Measurements from ENCODE around the gene GPR183.

DNA sequence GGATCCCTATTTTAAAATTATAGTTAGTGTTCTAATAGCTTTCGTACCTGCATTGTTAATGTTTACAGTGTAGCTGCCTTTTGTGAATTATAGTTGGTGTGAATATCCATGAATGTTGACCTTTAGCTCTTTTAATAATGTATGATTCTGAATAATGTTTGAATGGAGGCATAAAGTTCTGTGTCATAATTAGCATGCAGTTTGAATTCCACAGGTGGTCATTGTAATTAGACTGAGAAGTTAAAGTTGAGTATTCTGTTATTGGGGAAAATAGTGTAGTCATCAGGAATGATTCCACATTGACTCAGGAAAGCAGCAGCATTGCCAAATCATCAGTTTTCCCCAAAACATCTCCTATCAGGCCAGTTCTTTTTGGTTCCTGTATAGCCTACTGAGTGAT lies 61.1 kb downstream of the GPR183 start:
- TF ChIP-seq, protein P1, sequence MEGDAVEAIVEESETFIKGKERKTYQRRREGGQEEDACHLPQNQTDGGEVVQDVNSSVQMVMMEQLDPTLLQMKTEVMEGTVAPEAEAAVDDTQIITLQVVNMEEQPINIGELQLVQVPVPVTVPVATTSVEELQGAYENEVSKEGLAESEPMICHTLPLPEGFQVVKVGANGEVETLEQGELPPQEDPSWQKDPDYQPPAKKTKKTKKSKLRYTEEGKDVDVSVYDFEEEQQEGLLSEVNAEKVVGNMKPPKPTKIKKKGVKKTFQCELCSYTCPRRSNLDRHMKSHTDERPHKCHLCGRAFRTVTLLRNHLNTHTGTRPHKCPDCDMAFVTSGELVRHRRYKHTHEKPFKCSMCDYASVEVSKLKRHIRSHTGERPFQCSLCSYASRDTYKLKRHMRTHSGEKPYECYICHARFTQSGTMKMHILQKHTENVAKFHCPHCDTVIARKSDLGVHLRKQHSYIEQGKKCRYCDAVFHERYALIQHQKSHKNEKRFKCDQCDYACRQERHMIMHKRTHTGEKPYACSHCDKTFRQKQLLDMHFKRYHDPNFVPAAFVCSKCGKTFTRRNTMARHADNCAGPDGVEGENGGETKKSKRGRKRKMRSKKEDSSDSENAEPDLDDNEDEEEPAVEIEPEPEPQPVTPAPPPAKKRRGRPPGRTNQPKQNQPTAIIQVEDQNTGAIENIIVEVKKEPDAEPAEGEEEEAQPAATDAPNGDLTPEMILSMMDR (IDR thresholded peaks at IDR 0.05; ENCODE audit: insufficient read depth, low read length, poor library complexity, severe bottlenecking), result no peak
- TF ChIP-seq EZH2phosphoT487 (conservative IDR thresholded peaks at IDR 0.05; ENCODE audit: low read length), result no peak
